ELF-1 (cell line): Measurements from ENCODE around the gene TRAK1.

Experiments used
- DNase-seq: peaks from one replicate; pipeline ENCODE4 v3.0.0-alpha.2; 2016; ENCODE audit warnings: low read depth, low spot score

TRAK1 gene

DNA sequence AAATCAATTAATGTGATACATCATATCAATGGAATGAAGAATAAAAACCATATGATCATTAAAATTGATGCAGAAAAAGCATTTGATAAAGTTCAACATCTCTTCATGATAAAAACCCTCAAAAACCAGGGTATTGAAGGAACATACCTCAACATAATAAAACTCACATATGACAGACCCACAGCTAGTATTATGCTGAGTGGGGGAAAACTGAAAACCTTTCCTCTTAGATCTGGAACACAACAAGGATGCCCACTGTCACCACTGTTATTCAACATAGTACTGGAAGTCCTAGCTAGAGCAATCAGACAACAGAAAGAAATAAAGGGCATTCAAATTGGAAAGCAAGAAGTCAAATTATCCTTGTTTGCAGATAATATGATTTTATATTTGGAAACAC, 144.4 kb downstream of the TRAK1 start:
- no peak for DNase-seq

DNA sequence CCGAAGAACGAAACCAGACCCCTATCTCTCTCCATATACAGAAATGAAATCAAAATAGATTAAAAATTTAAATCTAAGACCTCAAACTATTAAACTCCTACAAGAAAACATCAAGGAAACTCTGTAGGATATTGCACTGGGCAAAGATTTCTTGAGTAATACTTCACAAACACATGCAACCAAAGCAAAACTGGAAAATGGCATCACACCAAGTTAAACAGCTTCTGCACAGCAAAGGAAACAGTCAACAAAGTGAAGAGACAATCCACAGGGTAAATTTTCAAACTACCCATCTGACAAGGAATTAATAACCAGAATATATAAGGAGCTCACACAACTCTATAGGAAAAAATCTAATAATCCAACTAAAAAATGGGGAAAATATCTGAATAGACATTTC, 145.5 kb downstream of the TRAK1 start:
- DNase-seq: no peak

DNA sequence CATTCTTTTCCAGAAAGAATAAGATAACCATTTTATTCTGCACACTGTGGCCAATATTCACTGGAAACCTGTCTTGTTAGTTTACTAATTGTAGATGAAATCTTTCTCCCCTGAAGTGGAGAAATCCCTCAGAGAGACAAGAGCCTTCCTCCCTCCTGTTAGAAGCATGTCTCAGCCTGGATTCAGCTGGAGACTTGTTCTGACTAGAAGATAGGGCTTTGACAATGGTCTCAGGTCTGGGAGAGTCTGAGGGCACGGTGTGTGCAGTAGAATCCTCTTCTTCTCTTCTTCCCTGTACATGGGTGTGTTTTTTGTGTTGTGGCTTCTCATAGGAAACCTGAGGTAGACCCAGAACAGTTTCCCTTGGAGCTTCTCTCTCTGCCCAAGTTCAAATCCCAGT, 154.9 kb downstream of the TRAK1 start:
- no peak for DNase-seq

DNA sequence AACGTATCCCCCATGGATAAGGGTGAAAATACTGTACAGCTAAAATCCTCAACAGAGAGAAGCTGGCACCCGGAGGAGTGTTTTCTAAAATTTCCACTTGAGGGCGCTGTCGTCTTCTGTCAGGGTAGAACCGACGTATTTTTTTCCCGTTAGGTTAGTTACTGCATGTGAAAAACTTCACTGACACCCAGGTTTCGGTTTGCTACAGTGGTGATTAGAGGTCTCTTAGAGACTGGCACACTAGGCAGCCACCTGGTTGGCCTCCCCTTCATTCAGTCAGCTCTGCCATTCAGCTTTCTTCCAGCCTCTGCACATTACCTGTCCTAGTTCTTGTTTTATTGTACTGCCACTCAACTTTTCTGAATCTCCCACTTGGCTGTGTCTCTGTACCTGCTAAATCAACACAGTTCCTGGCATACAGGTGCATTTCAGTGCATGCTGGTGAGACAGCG, 156.4 kb downstream of the TRAK1 start:
- DNase-seq: peak; percentile 71

DNA sequence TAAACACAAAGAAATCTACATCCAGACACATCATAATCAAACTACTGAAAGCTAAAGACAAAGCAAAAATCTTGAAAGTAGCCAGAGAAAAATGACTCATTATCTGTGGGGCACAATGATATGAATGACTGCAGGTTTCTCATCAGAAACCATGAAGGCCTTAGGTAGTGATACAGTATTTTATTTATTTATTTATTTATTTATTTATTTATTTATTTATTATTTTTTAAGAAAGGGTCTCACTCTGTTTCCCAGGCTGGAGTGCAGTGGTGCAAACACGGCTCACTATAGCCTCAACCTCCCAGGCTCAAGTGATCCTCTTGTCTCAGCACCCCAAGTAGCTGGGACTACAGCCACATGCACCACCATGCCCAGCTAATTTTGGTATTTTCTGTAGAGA, 159.6 kb downstream of the TRAK1 start:
- DNase-seq: no peak

DNA sequence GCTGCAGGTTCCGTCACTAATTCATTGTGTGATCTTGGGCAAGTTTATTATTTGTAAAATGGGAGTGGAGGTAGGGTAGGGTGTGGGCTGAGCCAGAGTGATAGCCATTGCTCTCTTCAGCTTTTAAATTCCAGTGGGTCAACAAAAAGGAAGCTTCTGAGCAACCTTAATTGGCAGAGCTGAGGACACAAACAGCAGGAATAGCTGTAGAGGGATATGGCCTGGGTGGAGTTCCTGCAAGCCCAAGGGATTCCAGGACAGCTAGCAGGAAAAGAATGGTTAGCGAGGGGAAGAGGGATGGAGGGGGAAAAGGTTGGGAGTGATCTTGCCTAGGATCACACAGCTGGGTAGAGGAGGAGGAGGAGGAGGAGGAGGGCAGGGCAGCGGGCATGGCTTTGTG, 163.4 kb downstream of the TRAK1 start:
- DNase-seq: no peak

DNA sequence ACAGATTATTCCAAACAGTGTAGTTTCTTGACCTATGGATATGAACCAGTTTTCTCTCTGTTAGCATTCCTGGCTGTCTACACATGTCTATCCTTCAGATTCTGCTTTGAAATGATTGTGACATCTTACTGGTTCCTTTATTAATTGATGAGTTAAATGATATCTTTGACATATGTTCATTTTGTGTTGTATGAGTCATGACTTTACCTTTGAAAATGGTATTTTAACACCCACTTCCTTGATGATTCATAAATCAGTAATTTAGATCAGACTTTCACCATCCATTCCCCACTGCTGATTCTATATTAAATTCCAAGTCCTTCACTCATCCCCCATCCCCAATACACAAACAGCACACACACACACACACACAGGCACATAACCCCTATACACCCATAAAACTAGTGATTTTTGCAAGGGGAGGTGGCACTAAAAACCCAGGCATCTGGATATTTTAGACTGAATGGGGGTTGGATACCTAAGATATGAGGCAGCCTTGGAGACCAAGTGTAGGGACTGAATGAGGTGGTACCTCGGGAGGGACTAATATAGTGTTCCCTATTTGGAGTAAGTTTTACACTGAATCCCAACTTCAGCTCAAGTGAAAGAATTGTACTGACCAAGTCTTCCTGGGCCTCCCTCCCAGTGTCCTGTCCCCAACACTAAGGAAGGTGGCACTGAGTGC, 165.1 kb downstream of the TRAK1 start:
- DNase-seq: no peak

DNA sequence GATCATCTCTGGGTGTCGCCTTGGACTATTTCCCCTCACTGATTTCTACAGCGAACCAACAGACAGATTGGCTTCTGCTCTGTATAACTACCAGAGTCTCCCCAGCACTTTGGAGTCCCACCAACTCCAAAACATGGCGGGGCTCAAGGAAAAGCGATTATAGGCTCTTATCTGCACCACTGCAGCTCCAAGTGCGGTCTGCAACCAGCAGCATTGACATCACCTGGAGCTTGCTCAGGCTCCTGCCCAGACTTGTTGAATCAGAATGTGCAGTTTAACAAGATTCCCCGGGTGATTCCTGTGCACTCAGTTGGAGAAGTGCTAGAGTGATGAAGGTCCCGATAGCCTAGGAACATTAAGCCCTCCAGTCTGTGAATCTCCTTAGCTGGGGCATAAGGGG, 165.8 kb downstream of the TRAK1 start:
- DNase-seq: peak; percentile 63

DNA sequence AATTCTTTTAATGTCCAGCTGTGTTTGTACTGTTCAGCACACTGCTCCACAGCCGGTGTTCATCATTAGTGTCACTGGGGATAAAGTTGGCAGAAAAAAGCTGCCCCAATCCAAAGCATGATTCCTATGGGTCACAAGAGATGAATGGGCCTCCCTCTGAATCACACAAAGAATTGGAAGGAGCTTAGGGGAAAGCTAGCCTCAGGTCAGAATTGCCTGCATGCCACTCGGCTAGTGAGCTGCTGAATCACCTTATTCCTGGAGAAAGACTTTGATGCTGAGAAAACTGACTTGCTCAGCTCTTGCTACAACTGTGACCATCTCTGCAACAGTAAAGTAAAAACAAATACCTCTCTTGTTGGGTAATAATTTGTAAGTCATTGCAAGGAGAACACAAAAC, 171.4 kb downstream of the TRAK1 start:
- peak; percentile 65 for DNase-seq

DNA sequence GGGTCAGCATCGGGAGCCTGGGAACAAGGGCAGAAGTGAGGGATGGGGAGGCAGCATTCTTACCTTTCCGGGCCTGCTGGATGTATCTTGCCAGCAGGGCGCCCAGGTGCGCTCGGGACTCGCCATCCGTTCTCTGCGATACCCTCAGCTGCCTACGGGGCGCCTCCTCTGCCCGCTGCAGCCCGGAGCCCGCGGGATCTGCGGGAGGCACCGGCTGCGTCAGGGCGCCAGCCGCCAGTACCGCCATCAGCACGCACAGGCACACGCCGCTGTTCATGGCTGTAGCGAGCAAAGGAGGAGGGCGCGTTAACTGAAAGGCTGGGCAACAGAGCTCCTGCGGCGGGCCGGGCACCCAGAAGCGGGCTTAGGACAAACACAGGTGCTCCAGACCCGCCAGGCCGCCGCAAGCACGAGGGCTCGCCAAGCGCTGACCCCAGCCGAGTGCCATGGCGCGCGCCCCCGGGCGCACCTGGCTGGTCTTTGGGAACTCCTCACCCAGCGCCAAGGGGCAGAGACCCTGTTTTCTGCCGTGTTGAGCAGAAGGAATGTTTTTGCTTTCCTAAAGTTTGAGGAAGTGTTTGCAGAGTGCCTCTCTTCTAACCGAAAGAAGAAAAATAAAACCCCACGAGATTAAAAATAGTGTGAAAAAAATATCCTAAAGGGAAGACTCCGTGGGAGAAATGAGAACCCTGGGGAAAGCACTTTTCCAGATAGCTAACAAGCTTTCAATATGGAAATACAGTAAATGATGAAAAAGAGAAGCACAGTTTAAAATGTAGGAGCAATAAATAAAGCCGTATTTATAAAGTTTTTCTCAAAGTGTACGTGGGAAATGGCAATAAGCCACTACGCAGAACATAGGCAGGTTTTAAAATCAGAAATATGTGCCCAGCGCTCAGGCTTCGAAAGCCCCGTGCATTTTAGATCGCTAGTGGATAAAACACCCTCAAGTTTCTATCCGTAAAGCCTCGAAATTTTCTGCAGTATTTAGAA, 172.5 kb downstream of the TRAK1 start:
- DNase-seq: peak; percentile 48

DNA sequence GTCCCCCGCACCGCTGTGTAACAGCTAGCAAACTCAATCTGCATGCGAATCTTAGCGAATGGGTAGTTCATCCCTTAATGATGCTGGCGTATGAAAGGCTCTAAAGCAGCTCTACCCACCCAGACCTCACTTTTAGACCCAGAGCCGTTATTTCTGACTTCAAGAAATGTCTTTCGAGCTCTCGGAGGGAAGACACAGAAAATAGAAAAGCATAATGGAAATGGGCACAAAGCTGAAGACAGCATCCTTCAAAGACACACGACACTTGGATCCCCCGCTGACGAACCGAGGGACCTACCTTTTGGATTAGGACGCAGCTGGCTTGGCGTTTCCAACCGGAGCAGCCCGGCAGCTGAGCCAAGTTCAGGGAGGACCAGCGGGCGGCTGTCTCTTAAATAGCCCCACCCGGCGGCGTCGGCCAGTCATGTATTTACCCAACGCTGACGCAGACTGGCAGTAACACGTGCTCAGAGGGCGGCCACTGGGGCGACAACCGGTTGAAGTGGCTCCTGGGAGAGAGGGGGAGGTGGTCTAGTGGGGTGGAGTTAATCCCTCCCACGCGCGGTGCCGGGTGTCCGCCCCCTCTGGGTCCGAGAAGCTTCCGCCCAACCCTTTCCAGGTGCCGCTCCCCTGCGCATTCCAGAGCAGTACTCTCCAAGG, 173.4 kb downstream of the TRAK1 start:
- DNase-seq: peak; percentile 86

DNA sequence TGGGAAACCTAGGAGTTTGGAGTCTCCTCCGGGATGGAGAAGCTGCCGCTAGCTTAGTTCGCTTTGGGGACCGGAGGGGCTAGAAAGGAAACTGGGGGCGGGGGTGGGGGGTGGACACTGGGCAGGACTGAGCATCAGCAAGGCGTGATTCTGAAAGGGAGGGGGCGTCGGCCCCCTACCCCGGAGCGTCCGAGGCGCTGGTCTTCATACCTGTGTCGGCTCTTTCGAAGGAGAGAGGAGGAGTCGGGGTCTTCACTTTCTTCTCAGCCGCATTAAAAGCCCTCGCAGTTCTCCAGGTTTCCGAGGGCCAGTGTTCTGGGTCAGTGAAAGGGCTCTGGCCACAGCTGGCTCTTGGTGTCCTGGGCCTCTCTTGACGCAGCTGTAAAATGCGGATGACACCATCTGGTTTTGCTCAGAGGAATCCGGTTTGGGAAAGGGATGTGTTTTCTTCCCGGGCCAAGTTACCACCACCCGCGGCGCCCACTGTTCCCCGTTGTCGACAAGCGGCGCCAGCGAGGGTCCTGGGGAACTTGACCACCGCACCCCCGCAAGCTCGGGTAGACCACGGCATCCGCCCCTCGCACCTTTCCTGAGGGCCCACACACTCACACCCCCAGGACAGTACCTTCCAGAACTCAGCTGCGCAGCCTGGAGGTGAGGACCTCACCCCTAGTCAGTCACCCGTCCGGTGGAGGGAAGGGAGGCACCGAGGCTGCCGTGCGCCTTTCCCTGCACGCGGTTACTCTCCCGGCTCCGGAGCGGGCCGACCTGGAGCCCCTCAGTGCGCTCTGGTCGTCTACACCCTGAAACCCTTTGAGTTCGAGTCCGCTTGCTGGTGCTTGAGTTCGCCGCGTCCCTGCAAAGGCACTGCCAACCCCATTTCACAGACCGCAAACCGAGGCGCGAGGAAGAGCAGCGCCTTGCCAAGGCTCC, 174.2 kb downstream of the TRAK1 start:
- DNase-seq: peak; percentile 32

DNA sequence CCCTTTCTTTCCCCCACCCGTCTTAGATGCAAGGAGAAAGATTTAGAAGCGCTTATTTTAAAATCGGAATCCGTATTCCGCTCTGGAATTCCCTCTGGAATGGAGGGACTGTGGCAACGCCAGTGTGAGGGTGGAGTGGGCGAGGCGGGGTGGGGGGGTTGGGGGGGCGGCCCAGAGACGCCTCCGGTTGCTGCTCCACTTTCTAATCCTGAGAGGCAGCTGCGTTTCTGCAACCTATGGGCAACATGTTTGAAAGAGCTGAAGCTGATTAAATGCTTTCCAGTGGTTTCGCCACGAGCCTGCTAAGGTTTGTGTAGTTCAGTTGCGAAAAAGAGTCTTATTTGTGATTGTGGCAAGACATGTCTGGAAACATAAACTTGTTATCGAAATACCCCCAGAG, 174.9 kb downstream of the TRAK1 start, which contains the start of gene CCK:
Gene CCK, minus strand, starts transcription at position 101 of the 400 bp plus-strand sequence. CDS start 2,555 bp downstream, outside the sequence.
- no peak for DNase-seq

DNA sequence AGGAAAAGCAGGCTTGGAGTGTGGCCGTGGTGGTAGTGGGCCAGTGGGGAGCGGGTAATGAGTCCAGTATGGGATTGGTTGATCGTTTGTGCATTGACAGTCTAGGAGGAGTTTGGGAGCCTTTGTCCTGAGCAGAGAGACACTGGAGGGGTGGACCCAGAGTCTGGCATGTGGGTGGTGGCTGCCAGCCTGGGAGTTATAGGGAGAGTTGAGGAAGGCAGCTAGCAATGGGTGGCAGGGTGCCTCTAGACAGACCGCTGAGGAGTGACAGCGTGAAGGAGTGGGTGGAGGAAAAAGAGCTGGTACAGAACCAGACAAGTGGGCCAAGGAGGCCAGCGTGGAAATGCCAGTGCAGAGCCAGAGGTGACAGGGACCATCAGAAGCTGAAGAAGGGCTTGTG, 176.7 kb downstream of the TRAK1 start:
- DNase-seq: no peak

DNA sequence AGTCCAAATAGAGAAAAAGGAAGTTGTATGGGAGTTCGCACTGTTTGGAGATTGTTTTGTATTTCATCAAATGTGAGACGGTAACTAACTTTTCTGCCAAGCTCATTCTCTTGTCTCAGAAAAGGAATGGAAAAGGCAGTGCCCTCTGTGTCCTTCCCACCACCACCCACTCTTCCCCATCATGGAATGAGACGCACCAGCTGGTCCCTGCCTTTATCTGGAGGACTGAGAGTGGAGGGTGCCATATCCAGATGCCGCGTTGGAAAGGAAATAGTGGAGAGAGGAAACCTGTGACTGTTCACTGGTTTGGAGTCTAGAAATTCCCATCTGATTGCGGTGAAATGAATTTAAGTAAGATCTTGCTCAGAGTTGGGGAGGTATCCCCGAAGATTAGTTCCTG, 178.5 kb downstream of the TRAK1 start:
- DNase-seq: no peak

DNA sequence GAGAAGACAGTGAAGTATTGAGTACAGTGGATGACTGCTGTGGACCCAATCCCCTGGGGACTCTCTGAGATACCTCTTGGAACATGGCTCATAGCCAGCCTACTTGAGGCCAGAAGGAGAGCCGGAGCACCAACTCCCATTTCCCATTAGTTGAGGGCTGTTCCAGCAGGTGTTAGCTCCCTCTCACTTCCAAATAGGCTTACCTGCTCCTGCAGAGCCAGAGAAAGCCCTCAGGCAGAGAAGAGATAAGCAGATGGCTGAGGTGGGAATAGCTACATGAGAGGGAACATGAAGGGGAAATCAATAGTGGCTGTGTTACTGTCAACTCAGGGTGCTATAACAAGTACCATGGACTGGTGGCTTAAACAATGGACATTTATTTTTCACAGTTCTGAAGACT, 179.4 kb downstream of the TRAK1 start:
- no peak for DNase-seq

DNA sequence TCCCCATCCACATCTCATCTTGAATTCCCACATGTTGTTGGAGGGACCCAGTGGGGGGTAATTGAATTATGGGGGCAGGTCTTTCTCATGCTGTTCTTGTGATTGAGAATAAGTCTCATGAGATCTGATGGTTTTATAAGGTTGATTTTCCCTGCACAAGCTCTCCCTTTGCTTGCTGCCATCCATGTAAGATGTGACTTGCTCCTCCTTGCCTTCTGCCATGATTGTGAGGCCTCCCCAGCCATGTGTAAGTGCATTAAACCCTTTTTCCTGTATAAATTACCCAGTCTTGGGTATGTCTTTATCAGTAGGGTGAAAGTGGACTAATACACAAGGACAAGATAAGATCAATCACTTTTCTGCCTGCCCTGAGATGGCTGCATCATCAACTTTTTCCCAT, 180.6 kb downstream of the TRAK1 start:
- no peak for DNase-seq

DNA sequence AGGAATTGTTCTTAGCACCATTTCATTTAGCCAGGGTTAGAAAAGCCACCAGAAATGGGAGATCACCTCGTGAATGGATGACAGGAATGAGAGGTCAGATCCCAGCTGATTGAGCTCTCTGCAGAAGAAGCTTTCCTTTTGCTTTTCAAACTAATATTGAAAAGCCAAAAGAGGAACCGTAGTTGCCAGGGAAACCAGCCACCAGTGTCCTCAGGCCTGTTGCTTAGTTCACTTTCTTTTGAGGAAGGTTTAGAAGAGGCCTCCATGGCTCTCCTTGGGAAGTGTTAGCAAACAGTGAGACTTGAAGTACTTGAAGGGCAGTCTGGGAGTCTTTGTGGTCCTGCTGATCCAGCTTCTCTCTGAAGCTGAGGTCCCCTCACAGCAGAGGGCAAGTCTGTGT, 182.2 kb downstream of the TRAK1 start:
- DNase-seq: no peak

DNA sequence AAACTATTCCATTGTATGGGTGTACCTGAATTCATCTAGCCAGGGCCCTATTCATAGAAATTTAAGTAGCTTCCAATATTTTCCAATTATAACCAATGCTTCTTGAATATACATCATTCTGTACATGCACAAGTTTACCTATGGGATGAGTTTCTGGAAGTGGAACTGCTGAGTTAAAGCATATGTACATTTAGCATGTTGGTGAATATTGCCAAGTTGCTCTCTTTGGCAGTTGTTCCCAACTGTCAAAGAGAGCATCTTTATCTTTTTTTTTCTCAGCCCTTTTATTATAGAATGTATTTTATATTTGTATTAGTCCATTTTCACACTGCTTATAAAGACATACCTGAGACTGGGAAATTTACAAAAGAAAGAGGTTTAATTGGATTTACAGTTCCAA, 183.1 kb downstream of the TRAK1 start:
- no peak for DNase-seq

DNA sequence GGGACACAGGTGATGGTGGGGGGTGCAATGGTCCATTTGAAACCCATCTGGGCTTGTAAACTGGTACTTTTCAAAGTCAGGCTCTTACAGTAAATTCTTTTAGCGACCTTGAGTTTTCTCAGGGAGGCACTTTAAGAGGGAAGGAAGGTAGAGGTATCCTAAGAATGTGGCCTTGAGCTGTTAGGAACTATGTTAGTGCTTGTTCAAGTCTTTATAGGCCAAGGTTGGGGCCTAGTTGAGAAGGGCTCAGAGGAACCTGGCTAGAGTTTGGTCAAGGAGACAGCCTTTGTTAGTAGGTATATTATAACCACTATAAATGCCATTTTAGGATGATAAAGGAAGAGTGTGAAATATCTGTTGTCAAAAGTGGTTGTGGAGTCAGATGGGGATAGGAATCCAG, 184.1 kb downstream of the TRAK1 start:
- no peak for DNase-seq
